Jurkat, Clone E6-1 (cell line): ENCODE data around the gene SLBP.

Experiments used
- DNase-seq: peaks from one replicate; pipeline ENCODE4 v3.0.0-alpha.2; 2011; ENCODE audit warnings: low read depth, low spot score
- H3K4me3 ChIP-seq: 2 replicates; pipeline ENCODE4 v1.5.1; 2011; ENCODE audit warnings: mild to moderate bottlenecking, low read length, control low read depth, moderate library complexity

Gene SLBP

GRCh38 chr4:1643971-1644735 lies 68.0 kb downstream of the SLBP start:
- H3K4me3 ChIP-seq: no peak overlapping the region
- DNase-seq: no peak
